ENCODE results near the gene HNRNPD.

- TF ChIP-seq POLR2A (IDR thresholded peaks at IDR 0.05; ENCODE audit: low read depth, low read length) (no peak), CTCF (IDR thresholded peaks at IDR 0.05; ENCODE audit: extremely low read depth in 1 of 2, insufficient read depth in 1 of 2, low read depth in 1 of 2, low read length in 2 of 2) (no peak), GATA2 (IDR thresholded peaks at IDR 0.05; ENCODE audit: insufficient read depth, insufficient read length, low read depth, low read length) (no peak), POLR2AphosphoS5 (IDR thresholded peaks at IDR 0.05; ENCODE audit: insufficient read depth, low read depth, low read length) (no peak)
Observed at GRCh38 chr4:82346126-82346525, 27.7 kb downstream of the HNRNPD start.

Measured in endothelial cell of umbilical vein (primary cell).